HPDE6-E6E7 (cell line): ENCODE data around the gene EGLN1.

Experiments used
- DNase-seq: peaks from one replicate; pipeline ENCODE4 v3.0.0; 2011; ENCODE audit warnings: missing footprints; ENCODE audit errors: extremely low spot score

Gene EGLN1

DNA sequence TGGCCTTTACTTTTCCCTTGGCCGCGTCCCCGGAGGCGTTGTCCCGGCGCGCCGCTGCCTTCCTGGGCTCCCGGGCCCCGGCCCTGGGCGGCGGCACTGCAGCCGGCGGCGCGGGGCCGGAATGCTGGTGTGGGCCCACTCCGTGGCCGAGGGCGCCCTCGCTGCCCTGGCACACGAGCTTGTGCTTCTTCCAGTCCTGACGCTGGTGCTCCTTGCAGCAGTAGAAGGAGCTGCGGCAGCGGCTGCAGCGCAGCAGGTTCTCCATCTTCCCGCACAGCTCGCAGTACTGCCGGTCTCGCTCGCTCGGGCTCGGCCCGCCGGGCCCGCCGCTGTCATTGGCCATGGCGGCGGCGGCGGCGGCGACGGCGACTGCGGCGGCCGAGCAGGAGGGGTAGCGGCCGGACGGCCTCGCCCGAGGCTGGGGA is 529 bp downstream of the EGLN1 start:
- no peak for DNase-seq

DNA sequence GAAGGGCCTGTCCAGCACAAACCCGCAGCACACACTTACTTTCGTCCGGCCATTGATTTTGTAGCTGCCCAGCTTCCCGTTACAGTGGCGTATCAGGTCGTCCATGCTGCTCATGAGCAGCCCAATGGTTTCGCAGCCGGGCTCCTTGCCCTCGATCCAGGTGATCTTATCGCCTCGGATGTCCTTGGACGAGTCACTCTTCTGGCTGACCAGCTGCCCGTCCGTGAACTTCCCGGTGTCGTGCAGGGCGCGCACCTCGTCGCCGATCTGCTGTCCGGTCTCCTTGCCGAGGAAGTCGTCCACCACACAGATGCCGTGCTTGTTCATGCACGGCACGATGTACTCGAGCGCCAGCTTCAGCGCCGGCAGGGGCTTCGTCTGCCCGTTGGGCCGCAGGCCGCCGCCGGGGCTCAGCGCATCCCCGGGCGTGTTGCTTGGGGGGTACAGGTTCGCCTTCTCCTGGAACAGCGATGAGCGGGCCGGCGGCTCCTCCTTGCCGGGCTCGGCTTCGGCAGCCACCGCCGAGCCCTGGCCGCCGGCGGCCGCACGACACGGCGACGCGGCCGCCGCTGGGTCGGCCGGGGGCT is 1.0 kb downstream of the EGLN1 start:
- no peak for DNase-seq

DNA sequence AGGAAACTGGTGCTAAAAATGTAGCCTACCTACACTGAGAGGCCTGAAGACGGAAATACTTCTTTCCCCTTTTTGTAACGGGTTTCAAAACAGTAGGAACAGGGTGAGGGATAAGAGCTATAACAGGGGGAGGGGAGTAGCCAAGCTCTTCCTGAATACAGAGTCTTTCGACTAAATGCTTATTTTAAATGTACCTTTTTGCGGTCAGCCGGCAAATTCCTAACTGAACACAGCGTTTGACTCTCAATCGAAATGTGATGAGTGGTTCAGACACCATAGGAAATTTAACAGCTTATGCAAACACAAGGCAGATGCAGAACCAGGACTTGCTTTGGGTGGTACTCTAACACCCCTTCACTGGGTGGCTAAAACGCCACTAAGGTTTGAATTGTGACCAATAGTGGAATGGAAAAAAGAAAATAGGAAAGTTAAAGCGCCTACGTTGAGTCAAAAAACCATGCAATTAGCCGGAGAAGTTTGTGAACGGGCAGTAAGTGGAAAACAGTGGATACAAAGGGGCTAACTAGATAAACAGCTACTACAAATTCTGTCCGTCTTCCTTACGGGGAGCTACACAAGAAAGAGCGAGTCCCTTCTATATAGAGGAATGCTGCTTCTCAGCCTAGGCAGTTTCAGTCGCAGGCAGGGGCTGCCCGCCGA is 1.7 kb downstream of the EGLN1 start:
- no peak for DNase-seq

DNA sequence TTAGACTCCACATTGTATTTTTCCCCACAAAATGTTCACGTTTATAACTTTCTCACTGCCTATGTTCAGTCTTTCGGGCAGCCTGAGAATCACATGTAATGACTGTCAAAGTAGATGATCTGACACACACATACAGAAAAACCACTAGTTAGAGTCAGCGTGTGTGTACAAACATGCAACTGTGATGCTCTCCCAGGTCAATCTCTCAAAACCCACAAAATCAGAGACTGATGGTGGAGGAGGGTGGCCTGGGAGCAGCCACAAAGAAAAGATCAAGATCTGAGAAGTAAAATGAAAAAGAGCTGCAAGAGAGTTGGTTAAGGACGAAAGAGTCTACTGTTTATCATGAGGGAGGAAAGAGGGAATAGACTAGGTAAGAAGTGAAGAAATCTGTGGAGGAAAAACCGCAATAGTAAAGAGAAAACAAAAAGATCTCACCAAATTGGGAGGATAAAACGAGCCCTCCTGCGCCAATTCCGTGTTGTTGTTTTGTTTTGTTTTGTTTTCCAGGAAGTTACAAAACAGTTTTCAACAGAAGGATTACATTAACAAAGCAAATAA is 2.3 kb downstream of the EGLN1 start:
- no peak for DNase-seq

DNA sequence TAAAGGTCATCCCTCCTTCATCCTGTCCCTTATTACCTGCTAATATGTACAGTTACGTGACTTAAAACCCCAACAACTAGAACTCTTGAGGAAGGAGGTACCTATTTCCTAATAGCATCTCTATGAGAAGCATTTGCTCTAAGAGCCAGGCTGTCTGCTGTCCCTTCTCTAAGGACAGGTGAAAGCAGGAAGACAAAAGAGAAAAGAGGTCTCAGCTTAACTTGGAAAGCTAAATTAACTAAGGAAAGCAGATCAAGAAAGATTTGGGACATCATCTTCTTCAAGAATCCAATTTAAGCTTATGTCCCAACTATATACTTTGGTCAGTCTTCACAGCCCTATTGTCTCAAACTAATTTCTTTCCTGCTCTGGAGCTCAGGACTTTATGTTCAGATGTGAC is 2.9 kb downstream of the EGLN1 start:
- DNase-seq, result no peak

DNA sequence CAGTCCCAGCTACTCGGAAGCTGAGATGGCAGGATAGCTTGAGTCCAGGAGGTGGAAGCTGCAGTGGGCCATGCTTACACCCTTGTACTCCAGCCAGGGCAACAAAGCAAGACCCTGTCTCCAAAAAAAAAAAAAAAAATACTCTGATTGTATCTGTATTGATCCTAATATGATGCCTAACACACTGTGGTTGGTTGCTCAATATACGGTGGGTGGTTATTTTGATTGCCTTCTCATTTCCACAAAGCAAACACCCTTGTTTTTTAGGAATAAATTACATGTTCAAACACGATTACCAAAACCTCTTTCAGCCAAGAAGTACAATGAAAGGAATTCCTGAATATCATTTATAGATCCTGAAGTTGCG is 3.4 kb downstream of the EGLN1 start:
- DNase-seq, result no peak

DNA sequence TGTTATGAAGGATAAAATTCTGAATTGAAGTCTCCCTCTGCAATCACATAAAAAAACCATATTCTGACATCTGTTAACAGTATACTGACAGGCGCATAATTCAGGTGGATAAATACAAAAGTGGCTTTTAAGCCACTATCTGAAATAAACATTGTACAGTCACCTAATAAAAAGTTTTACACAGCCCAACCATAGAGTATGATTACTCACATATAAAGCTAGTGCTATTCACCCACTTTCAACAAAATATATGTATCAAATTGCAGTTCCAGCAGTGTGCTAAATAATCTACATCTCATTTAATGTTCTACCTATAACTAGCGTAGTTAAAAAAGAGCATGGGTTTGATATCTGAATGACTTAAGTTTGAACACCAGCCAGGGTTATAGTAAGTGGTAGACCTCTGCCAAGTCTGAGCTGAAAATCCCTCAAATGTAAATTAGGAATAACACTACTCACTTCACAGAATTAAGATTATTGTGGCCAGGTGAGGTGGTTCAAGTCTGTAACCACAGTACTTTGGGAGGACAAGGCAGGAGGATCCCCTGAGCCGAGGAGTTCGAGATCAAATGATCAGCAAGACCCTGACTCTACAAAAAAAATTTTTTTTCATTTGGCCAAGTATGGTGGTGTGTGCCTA is 3.9 kb downstream of the EGLN1 start:
- no peak for DNase-seq

DNA sequence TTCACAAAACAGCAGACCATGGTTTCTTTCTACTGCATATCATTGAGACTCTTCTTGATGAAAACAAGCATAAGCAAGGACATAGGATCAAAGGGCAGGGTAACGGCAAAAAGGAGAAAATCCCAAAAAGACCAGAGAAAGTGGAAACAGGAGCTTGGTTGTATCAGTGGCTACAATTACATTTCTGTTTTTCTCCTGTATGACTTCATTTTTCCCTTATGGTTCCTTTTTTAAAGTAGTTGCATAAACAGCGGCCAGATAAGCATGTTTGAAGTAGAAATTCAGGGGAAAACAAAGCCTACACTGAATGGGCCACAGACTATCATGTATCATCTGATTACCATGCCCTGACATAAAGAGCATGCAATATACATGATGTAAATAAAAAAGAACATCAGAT is 4.6 kb downstream of the EGLN1 start:
- no peak for DNase-seq

DNA sequence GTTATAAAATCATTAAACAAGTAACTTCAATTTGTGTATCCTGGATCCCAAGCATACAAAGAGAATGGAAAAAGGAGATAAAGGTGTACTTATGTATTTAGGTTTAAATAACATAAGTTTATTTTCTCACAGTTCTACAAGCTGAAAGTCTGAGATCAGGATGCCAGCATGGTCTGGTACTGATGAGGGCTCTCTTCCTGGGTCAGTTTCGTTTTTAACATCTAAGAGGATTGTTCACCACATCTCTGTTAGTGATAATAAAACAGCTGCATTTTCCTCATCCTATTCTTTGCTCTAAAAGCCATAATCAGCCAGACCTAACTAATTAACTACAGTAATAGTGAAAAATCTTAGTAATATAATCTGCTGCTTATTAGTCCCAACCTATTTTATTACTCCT is 5.2 kb downstream of the EGLN1 start:
- no peak for DNase-seq

DNA sequence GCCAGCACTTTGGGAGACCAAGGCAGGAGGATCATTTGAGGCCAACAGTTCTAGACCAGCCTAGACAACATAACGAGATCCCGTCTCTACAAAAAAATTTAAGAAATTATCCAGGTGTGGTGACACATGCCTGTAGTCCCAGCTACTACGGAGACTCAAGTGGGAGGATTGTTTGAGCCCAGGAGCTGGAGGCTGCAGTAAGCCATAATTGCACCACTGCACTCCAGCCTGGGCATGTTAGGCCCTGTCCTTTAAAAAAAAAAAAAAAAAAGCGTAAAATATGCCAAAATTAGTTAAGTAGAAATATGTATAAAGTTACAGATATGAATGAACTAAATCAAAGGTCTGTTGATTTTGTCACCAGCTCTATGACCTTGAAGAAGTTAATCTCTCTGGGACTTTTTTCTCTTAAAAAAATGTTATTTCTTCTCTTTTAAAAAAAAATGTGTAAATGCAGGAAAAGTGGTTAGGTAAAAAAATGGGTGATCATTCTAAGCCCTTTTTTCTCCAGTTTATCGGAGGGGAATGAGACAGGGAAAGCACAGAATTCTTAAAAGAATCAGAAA is 7.0 kb downstream of the EGLN1 start:
- DNase-seq, result no peak

DNA sequence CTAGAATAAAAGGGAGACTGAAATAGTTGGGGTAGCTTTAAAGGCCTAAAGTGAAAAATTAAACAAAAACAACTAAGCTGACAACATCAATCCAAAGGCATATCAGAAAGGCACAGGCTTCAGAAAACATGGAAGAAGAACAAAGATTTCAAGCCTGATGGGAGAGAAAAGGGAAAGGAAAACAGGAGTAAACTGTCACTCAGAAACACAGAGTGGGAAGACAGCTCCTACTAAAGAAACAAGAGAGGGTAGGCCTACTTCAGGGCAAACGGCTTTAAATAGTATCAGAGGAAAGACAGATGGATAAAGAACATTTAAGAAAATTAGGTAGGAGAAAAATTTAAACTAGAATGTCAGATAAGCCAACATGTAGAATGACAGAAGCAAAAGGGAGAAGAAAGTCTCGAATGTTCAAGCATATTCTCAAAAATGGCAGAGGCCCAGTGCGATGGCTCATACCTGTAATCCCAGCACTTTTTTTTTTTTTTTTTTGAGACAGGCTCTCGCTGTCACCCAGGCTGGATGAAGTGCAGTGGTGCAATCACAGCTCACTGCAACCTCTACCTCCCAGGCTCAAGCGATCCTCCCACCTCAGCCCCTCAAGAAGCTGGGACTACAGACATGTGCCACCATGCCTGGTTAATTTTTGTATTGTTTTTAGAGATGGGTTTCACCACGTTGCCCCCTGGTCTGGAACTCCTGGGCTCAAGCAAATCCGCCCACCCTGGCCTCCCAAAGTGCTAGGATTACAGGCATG is 7.6 kb downstream of the EGLN1 start:
- DNase-seq, result no peak

DNA sequence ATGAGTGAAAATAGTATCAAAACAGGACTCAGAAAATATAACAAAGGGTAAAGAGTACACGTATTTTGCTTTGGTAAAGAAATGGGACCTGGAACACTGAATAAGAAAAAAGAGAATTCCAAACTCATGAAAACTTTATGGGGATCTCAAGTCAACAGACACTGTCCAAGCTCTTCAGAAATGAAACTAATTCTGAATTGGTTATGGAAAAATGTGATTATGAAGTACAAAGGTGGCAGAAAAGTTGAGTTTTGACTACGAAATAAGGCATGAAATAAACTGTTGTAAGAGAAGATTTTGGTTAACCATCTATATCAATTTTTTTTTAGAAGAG is 8.4 kb downstream of the EGLN1 start:
- no peak for DNase-seq

DNA sequence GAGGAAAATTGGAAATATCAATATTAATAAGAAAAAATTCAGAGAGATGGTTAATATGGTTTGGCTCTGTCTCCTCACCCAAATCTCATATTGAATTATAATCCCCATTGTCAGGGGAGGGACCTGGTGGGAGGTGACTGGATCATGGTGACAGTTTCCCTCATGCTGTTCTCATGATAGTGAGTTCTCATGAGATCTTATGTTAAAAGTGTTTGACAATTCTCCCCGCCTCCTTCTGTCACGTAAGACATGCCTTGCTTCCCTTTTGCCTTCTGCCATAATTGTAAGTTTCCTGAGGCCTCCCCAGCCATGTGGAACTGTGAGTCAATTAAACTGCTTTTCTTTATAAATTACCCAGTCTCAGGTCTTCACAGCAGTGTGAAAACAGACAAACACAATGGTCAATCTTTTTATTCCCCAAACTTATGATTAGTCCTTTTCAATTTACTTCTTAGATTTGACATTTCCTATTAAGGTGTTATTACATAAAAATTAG is 11.0 kb downstream of the EGLN1 start:
- no peak for DNase-seq

DNA sequence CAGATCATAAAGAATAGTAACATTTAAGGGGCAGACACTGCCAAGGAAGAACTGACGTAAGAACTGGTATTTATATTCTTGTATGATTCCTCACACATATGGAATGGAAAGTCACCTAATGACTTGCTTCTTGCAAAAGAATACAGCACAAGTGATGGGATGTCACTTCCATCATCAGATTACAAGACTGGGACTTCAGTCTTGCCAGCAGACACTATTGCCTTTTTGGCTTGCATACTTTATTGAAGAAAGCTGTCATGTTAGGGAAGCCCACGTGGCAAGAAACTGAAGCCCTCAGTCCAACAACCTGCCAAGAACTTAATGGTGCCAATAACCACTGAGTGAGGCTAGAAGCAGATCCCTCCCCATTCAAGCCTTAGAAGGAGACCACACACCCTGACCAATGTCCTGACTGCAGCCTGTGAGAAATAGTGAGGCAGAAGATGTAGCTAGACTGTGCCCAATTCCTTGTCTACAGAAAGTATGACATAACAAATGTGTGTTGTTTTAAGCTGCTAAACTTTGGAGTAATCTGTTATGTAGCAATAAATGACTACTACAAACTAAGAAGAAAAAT is 12.0 kb downstream of the EGLN1 start:
- no peak for DNase-seq

DNA sequence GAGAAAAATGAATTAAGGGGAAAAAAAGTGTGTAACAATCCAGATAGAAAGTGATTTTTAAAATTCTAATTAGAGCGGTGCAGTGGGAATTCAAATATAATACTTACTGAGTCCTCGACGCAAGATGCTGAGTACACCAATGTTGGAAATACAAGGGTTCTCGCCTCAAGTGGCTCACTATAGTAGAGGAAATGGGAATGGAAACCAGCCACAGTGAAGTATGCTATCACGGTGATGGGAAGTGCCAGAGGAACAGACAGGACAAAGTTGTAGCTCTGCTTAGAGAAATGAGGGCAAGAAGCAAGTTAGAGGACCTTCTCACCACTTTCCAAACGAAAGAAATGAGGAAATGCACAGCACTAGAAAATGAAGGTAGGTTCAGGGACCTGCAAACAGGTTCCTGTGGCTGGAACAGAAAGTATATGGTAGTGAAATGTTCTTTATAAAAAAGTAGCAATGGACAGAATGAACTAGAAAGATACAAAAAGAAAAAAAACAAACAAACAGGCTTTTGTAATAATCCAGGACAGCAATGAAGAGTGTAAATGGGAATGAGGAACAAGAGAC is 13.5 kb downstream of the EGLN1 start:
- no peak for DNase-seq

DNA sequence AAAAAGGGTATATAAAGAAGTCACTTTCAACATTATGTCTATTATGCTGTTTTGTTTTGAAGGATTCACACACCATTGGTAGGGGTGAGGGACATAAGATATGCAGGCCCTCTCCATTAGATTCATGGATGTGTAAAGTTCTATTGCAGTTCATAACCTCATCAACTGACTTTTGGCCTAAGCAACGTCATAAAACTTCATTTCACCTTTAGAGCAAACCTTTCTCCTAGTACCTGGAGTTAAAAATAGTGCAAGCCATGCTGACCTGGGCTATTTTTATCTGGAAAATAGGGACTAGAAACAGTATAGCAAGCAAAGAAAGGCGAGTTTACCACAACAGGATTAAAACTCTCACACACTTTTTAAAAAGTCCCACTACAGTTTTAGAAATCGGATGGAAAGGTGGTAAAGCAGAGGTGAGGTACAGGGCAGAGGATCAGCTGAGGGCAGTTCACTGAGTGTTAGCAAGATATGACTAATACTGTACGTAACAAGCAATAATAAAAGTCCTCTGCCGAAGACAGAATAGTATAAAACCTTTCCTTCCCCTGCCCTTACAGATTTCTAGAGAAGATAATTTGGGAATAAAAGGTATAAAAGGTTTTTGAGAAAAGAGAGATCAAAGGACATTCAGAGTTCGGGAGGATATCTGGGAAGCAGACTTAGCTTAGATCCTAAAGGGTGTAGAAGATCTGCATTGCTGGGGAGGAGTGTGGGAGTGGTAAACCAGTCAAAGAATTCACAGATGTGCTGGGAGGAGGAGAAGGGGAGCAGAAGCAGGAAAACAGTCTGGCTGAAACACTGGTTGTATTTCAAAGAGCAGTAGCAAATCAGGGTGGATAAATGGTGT is 14.3 kb downstream of the EGLN1 start:
- no peak for DNase-seq

DNA sequence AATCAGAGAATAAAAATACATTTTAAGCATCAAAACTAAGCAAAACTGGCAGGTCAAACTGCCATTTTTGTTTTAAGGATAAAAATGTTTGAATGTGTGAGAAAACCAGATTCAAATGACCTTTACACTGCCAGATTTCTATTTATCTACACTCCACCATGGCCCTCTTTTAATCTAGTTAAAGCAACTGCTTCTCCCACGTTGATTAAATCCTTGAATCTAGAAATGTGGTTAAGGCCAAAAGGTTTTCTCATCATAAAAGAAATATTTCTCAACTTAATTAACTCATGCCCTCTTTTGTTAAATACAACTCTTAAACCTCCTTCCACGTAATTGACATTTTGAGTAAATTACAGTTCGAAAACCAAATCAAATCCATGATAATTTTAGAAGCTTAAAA is 15.0 kb downstream of the EGLN1 start:
- no peak for DNase-seq

DNA sequence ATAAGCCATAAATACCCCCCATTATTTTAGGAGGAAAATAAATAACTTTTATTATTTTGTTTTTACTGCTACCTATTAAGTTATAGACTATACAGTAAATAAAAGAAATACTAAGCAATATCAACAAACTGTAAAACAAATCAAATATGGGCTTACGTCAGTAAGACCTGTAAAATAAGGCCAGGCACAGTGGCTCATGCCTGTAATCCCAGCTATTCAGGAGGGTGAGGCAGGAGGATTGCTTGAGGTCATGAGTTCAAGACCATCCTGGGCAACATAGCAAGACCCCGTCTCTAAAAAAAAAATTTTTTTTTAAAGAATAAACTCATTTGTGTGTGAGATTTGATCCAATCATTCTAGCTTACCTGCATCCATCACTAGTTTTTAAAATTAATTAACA is 17.8 kb downstream of the EGLN1 start:
- no peak for DNase-seq

DNA sequence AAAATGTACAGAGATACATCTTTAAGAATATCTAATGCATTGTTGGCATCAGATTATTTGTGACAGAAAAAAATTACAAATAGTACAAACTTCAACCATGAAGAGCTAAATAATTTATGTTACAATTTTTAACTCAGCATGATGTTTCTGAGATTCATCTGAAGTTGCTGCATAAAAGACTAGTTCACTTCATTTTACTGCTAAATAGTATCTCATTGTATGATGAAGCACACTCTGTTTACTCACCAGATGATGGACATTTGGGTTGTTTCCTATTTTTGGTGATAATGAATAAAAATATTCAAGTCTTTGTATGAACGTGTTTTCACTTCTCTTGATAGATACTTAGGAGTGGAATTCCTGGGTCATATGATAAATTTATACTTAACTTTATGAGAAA is 20.6 kb downstream of the EGLN1 start:
- no peak for DNase-seq

DNA sequence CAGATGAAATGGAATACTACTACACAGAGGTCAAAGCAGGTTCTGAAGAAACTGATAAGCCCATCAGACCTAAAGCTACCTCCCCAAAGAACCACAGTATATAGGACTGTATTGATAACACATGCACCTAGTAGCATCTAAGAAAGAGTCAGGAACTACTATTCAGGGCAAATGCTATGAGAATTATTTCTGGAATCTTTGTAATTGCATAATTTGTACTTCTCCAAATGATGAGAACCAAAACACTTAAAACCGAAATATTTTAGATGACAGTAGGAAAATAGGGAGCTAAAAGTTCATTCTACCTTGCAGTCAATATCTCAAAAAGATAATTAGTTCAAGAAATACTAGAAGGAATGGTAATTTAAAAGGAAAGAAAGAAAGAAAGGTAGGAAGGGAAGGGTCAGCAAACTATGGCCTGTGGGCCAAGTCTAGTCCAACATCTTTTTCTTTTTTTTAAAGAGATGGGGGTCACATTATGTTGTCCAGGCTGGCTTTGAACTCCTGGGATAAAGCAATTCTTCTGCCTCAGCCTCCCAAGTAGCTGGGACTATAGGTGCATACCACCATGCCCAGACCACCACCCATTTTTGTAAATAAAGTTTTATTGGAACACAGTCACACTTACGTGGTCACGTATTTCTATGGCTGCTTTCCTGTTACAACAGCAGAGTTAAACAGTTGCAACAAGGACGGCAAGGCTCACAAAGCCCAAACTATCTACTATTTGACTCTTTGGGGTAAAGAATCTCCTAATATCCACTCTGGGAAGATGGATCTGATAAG is 24.0 kb downstream of the EGLN1 start:
- DNase-seq, result no peak
